Parathyroid adenoma (tissue), 2 donors: ENCODE results near the gene RPS6KC1.

ENCODE experiments used
- H2AFZ ChIP-seq: fragments of 300-600 bp; sonication (generic); one replicate; pipeline ENCODE4 v1.7.0; 2017; ENCODE audit warnings: antibody characterized with exemption, mild to moderate bottlenecking
- H3K27ac ChIP-seq: fragments of 300-600 bp; sonication (generic); one replicate; pipeline ENCODE4 v1.7.0; 2017
- H3K27me3 ChIP-seq: fragments of 300-600 bp; sonication (generic); one replicate; pipeline ENCODE4 v1.7.0; 2017; ENCODE audit warnings: low read length; ENCODE audit not compliant: control insufficient read depth, insufficient read depth
- H3K36me3 ChIP-seq: fragments of 300-600 bp; sonication (generic); one replicate; pipeline ENCODE4 v1.7.0; 2017; ENCODE audit warnings: low read length; ENCODE audit not compliant: control insufficient read depth, insufficient read depth
- H3K4me1 ChIP-seq: fragments of 300-600 bp; sonication (generic); one replicate; pipeline ENCODE4 v1.7.0; 2017; ENCODE audit warnings: control low read depth
- H3K4me2 ChIP-seq: fragments of 300-600 bp; sonication (generic); one replicate; pipeline ENCODE4 v1.7.0; 2017; ENCODE audit warnings: low read length
- H3K4me3 ChIP-seq: fragments of 300-600 bp; sonication (generic); one replicate; pipeline ENCODE4 v1.7.0; 2017; ENCODE audit warnings: low read depth, low read length
- H3K79me2 ChIP-seq: fragments of 300-600 bp; sonication (generic); one replicate; pipeline ENCODE4 v1.7.0; 2017; ENCODE audit warnings: control low read depth
- H3K9ac ChIP-seq: fragments of 300-600 bp; sonication (generic); one replicate; pipeline ENCODE4 v1.7.0; 2017; ENCODE audit warnings: mild to moderate bottlenecking
- H3K9me3 ChIP-seq: fragments of 300-600 bp; sonication (generic); one replicate; pipeline ENCODE4 v1.7.0; 2017; ENCODE audit warnings: low read length; ENCODE audit not compliant: control insufficient read depth
- TF ChIP-seq, protein P1 (sequence below): fragments of 300-600 bp; sonication (generic); IDR thresholded peaks from one replicate; pipeline ENCODE4 v1.7.0; 2017; ENCODE audit warnings: antibody characterized with exemption, mild to moderate bottlenecking
- donor health status: primary hyperparathyroidism.

Gene RPS6KC1

DNA sequence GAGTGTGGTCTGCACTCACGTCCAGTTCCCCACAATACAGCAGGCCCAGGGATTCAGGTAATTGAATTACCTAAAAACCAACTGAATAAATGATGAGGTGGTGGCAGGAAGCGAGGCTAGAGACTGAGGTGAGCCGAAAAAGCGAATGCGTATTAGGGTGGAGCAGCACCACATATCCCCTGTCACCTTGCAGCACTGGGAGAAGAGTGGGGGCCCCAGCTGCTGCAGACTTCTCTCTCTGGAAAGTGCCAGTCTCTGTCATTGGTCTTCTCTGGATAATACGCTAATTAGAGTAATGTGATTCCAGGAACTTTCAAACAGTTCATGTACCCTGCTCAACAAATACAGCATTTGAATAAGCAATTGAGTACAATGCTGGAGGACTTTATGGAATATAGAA, 199.0 kb downstream of the RPS6KC1 start:
- Histone ChIP-seq H3K36me3 (no peaks in the 10 kb centered on the region), H3K79me2 (no peaks in the 10 kb centered on the region), H3K9ac (no peak overlapping the region), H2AFZ (no peak overlapping the region), H3K4me3 (no peak overlapping the region), H3K27ac (no peak overlapping the region), H3K4me1 (no peaks in the 10 kb centered on the region), H3K4me2 (no peak overlapping the region), H3K27me3 (no peaks in the 10 kb centered on the region), H3K9me3 (no peaks in the 10 kb centered on the region)
- TF ChIP-seq, protein P1, sequence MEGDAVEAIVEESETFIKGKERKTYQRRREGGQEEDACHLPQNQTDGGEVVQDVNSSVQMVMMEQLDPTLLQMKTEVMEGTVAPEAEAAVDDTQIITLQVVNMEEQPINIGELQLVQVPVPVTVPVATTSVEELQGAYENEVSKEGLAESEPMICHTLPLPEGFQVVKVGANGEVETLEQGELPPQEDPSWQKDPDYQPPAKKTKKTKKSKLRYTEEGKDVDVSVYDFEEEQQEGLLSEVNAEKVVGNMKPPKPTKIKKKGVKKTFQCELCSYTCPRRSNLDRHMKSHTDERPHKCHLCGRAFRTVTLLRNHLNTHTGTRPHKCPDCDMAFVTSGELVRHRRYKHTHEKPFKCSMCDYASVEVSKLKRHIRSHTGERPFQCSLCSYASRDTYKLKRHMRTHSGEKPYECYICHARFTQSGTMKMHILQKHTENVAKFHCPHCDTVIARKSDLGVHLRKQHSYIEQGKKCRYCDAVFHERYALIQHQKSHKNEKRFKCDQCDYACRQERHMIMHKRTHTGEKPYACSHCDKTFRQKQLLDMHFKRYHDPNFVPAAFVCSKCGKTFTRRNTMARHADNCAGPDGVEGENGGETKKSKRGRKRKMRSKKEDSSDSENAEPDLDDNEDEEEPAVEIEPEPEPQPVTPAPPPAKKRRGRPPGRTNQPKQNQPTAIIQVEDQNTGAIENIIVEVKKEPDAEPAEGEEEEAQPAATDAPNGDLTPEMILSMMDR = no peak

DNA sequence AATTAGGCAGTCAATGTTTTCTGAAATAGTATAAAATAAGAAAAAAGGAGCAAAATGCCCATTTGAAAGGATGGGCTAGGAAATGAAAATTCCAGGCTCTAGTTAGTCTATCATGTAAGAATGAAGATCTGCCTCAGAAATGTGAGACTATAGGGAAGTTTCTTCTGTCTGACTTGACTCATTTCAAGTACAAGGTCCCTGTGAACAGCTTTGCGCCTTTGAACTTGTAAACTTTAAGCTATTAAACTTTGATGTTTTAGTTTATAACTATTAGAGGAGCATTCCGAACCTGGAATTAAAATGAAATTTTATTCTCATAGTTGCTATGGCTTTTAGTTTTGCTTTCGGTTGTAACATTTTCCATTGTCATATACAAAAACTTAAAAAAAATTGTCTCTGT, 199.4 kb downstream of the RPS6KC1 start:
- no peaks in the 10 kb centered on the region for H3K9me3 ChIP-seq
- H3K4me1 ChIP-seq = no peaks in the 10 kb centered on the region
- no peaks in the 10 kb centered on the region for H3K79me2 ChIP-seq
- H2AFZ ChIP-seq = no peak overlapping the region
- H3K4me3 ChIP-seq = no peak overlapping the region
- TF ChIP-seq, protein P1 = no peak
- H3K27ac ChIP-seq = no peak overlapping the region
- no peak overlapping the region for H3K9ac ChIP-seq
- no peak overlapping the region for H3K4me2 ChIP-seq
- H3K27me3 ChIP-seq = no peaks in the 10 kb centered on the region
- no peaks in the 10 kb centered on the region for H3K36me3 ChIP-seq

DNA sequence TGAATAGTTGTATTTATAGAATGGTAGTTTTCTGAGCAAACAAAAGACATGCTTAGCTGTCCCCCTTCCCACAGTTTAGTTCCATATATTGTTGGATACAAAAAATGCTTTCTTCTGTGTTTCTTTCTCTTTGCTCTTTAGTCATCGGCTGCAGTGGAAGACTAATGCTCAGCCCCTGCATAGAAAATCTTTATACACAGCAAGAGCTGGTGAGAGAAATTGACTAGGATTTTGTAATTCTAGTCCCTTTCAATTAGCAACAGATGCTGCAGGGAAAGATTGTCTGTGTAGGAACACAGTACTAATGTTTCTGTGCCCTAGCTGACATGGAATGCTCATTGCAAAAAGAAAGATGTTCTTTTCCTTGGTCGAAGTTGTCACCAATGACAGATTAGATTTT, 200.9 kb downstream of the RPS6KC1 start:
- H3K36me3 ChIP-seq = no peaks in the 10 kb centered on the region
- H3K4me1 ChIP-seq = no peaks in the 10 kb centered on the region
- no peaks in the 10 kb centered on the region for H3K27me3 ChIP-seq
- TF ChIP-seq, protein P1 = no peak
- H3K9me3 ChIP-seq = no peaks in the 10 kb centered on the region
- H3K27ac ChIP-seq = no peak overlapping the region
- no peak overlapping the region for H3K4me2 ChIP-seq
- H3K9ac ChIP-seq = no peak overlapping the region
- H3K79me2 ChIP-seq = no peaks in the 10 kb centered on the region
- no peak overlapping the region for H2AFZ ChIP-seq
- no peak overlapping the region for H3K4me3 ChIP-seq

GRCh38 chr1:213256438-213257087, 205.5 kb downstream of the RPS6KC1 start:
- Histone ChIP-seq H3K4me3 (no peak overlapping the region), H3K9me3 (no peaks in the 10 kb centered on the region), H3K79me2 (no peaks in the 10 kb centered on the region), H3K36me3 (no peaks in the 10 kb centered on the region), H3K9ac (no peak overlapping the region), H3K4me2 (no peak overlapping the region), H3K4me1 (no peaks in the 10 kb centered on the region), H3K27me3 (no peaks in the 10 kb centered on the region), H3K27ac (no peak overlapping the region), H2AFZ (no peak overlapping the region)
- TF ChIP-seq, protein P1 = no peak
